Activated CD4-positive, alpha-beta T cell treated with anti-CD3 and anti-CD28 coated beads for 36 hours (primary cell): Measurements from ENCODE around the gene WDFY2. TPM values are rescaled to one million over a fixed set of nuclear protein-coding genes. Genes with fewer than 3 reads are reported as not detected.
A peak's percentile ranks its signal among the peaks of the same experiment; 100 is the strongest.
"Not testable (repeated sequence)": the region's sequence is repeated elsewhere in the genome, so short reads cannot be mapped to it uniquely, and the experiment has no call there.

Source experiments
- ATAC-seq: fragments of 200-7000 bp; cut with Tn5 transposase; one replicate; pipeline ENCODE4 v1.10.0; 2021; ENCODE audit warnings: mild to moderate bottlenecking, moderate library complexity
- CTCF ChIA-PET: fragments of 350-600 bp; sonication (Branson Sonifier 250); formaldehyde crosslinking; loops from one replicate; lab custom pipeline; 2021; ENCODE audit warnings: antibody characterized with exemption; lab: Charles Lee
- POLR2A ChIA-PET: fragments of 350-600 bp; sonication (Branson Sonifier 250); formaldehyde crosslinking; loops from one replicate; lab custom pipeline; 2021; ENCODE audit warnings: antibody characterized with exemption, inconsistent platforms; lab: Charles Lee
- DNase-seq: peaks from one replicate; pipeline ENCODE4 v3.0.0-alpha.2; 2020
- H3K27ac Mint-ChIP-seq: one replicate; pipeline ENCODE4 v1.8.0; 2021; ENCODE audit warnings: mixed read lengths
- H3K27me3 Mint-ChIP-seq: one replicate; pipeline ENCODE4 v1.8.0; 2021; ENCODE audit warnings: mixed read lengths
- H3K36me3 Mint-ChIP-seq: one replicate; pipeline ENCODE4 v1.8.0; 2021; ENCODE audit warnings: low read depth, mixed read lengths
- H3K4me1 Mint-ChIP-seq: one replicate; pipeline ENCODE4 v1.8.0; 2021; ENCODE audit warnings: mixed read lengths
- H3K4me3 Mint-ChIP-seq: one replicate; pipeline ENCODE4 v1.8.0; 2021; ENCODE audit warnings: mild to moderate bottlenecking, moderate library complexity, mixed read lengths
- H3K9me3 Mint-ChIP-seq: one replicate; pipeline ENCODE4 v1.8.0; 2021; ENCODE audit warnings: low read depth, mixed read lengths
- intact Hi-C, 2 experiments: fragments of 100-400 bp; cut with DNase I in 1 of 2; cut with micrococcal nuclease in 1 of 2; formaldehyde crosslinking; loops; one replicate each; pipeline versions ENCODE4 v1.14.2 to v1.15.1; 2022 to 2024; cut with DNase I, micrococcal nuclease
- total RNA-seq, 2 experiments: library from RNA; stranded (reverse); gene quantifications; one replicate each; pipeline ENCODE4 v1.2.3, GENCODE V29; 2021

WDFY2 gene, protein sequence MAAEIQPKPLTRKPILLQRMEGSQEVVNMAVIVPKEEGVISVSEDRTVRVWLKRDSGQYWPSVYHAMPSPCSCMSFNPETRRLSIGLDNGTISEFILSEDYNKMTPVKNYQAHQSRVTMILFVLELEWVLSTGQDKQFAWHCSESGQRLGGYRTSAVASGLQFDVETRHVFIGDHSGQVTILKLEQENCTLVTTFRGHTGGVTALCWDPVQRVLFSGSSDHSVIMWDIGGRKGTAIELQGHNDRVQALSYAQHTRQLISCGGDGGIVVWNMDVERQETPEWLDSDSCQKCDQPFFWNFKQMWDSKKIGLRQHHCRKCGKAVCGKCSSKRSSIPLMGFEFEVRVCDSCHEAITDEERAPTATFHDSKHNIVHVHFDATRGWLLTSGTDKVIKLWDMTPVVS
- 1 to 10 TPM; 7.4 to 9.5 TPM for total RNA-seq

DNA sequence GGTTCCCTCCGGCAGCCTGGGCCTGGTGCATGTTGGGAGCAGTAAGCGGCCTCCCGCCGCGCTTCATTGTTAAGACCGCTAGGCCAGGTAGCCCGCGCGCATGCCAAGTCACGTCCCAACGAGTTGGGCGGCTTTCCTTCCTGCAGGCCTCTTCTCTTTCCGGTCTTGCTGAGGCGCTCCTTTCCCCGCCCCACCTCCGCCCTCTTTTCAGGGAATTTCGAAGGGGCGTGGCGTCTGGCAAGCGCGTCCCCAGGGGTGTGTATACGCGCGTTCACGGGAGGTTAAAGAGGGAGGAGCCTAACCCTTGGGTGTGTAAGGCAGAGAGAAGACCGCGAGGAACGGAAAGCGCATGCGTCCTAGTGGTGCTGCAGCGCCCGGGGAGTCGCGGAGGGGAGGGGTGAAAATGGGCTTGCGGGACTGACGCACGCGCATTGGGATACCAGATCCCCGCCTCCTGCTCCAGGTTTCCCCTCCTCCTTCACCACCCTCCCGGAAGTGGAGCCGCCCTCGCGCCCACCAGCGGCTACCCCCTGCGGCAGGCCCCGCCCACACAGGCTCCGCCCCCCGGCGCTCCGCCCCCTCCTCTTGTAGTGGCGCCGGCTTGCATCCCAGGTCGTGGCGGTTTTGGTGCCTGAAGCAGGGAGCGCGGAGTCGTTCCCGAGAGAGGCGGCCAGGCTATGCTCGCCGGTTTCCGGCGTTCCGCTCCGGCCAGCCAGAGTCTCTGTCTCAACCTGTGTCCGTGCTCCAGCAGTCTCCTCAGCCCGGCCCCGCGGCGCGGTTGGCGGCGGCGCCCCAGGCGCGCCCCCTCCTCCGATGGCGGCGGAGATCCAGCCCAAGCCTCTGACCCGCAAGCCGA, at the start of gene WDFY2:
Gene WDFY2 (plus strand): TSS at position 588 of the 856 bp plus-strand sequence. CDS start 226 bp downstream, at position 814.
- Mint-ChIP-seq H3K27me3 (no peaks in the 10 kb centered on the region), H3K9me3 (no peaks in the 10 kb centered on the region), H3K27ac (peak within 1 kb of the TSS; percentile 95), H3K36me3 (peaks cover 2% of the 10 kb centered on the region), H3K4me3 (peak within 1 kb of the TSS; percentile 89), H3K4me1 (peaks cover 37% of the 10 kb centered on the region)
- CTCF ChIA-PET: no interaction called here
- intact Hi-C loops: loop anchor here (1.0 to 10.0 kb wide), 14 partner anchors 30 to 1791 kb away; partner anchors contain the start of genes ALG11 (in 2 of the 2), INTS6 (in 2 of the 2), CKAP2 (in 1 of the 2) and KPNA3 (in 1 of the 2)
- DNase-seq (peak; percentile 100), ATAC-seq (peak; percentile 88)
- POLR2A ChIA-PET: interaction anchor here (0.8 to 1.9 kb wide), 4 partner anchors 61 to 181 kb away, joined by 3 to 46 read pairs (median 10); partner anchors contain the start of gene INTS6

DNA sequence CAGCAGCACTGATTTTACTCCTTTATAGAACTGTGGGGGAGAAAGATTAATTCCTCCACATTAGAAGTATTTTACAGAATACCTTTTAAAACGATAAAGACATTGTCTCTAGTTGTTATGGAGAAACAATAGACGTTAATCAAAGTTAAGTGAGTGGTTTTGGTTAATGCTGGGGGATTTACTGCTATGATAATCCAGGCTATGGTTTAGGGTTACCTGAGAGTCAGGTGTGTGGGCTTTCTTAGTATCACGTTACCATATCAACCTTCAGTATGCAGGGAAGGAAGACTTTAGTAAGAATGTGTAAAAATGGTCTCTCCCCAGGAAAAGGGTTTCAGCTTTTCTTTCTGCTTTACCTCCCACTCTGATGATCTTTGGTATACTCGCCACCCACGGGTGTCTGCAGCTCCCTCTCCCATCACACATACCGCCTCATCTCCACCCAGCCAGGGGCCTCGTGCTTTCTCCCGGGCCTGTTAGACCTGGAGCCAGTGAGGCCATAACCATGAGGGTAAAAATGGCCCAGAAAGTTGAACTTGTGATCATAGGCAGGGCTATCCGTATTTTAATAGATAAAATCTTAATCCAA, 45.6 kb upstream of the WDFY2 start:
- H3K4me3 Mint-ChIP-seq: no peak overlapping the region
- DNase-seq (no peak), ATAC-seq (no peak)
- intact Hi-C loops: no loop called here
- H3K4me1 Mint-ChIP-seq: peaks cover 25% of the 10 kb centered on the region
- no peaks in the 10 kb centered on the region for H3K9me3 Mint-ChIP-seq
- POLR2A ChIA-PET: no interaction called here
- CTCF ChIA-PET: interaction anchor here (0.7 to 0.8 kb wide), 2 partner anchors 93 to 119 kb away, joined by 3 read pairs; no protein-coding TSS in a partner anchor
- H3K27me3 Mint-ChIP-seq: no peaks in the 10 kb centered on the region
- no peaks in the 10 kb centered on the region for H3K36me3 Mint-ChIP-seq
- H3K27ac Mint-ChIP-seq: no peak overlapping the region

DNA sequence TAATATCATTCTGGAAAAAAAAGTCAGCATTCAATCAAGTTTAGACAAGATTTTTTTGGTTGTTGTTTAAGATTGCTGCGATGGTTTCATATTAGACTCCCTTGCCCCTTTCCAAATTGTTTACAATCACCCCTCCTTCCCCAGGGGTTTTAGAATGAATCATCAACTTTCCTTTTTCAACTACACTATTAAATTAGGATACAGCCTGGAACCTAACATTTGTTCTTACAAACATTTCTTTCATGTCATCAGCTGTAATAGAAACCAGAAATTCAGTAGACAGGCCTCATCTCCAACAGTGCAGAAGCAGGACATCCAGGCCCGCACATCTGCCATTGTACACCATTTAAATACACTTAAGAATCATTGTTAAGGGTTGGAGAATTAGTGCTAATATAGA, 44.4 kb upstream of the WDFY2 start:
- H3K4me3 Mint-ChIP-seq: no peak overlapping the region
- POLR2A ChIA-PET: no interaction called here
- peaks cover 13% of the 10 kb centered on the region for H3K4me1 Mint-ChIP-seq
- no peak for DNase-seq
- intact Hi-C loops: no loop called here
- CTCF ChIA-PET: interaction anchor here (0.8 to 1.1 kb wide), 3 partner anchors 12 to 257 kb away, joined by 3 to 5 read pairs (median 3); no protein-coding TSS in a partner anchor
- H3K27me3 Mint-ChIP-seq: no peaks in the 10 kb centered on the region
- H3K27ac Mint-ChIP-seq: no peak overlapping the region
- H3K9me3 Mint-ChIP-seq: no peaks in the 10 kb centered on the region
- H3K36me3 Mint-ChIP-seq: no peaks in the 10 kb centered on the region
- ATAC-seq: no peak

DNA sequence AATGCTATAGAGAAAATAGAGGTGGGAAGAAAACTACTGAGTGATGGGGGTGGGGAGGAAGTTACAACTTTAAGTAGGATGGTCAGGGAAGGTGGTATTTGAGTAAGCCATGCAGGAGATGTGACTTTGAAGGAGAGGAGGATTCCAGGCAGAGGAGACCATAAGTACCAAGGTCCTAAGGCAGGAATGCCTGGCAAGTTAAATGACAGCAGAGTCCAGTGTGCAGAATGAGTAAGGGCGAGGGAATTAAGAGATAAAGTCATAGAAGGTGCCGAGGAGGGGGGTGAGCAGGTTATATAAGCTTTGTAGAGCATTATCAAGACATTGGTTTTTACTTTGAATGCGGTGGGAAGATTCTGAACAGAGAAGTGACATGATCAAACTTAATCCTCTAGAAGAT, 43.2 kb upstream of the WDFY2 start:
- Mint-ChIP-seq H3K4me1 (peaks cover 9% of the 10 kb centered on the region), H3K27me3 (no peaks in the 10 kb centered on the region), H3K4me3 (no peak overlapping the region), H3K9me3 (no peaks in the 10 kb centered on the region), H3K36me3 (no peaks in the 10 kb centered on the region), H3K27ac (no peak overlapping the region)
- no peak for DNase-seq
- ATAC-seq: no peak
- CTCF ChIA-PET: interaction anchor here (0.5 to 1.0 kb wide), 3 partner anchors 80 to 256 kb away, joined by 3 to 5 read pairs (median 5); no protein-coding TSS in a partner anchor
- intact Hi-C loops: no loop called here
- POLR2A ChIA-PET: no interaction called here

DNA sequence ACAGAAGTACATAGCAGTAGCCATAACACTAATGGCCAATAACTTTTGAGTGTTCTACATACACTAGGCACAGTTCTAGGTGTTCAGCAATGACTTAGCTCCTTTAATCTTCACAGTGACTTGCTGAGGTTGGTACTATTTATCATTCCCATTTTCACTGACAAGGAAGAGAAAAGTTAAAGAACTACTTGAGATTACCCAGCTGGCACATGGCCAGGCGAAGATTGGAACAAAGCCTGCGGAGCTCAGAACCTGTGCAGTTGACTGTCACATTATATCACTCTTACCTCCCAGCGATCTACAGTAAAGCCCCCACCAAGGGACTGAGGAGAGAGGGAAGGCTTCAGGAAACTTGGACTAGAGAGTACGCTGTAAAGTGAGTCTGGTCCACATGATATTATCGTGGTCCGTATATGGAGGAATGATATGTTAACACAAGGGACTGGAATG, 42.4 kb upstream of the WDFY2 start:
- ChIA-PET CTCF (no interaction called here), POLR2A (no interaction called here)
- Mint-ChIP-seq H3K4me1 (peaks cover 9% of the 10 kb centered on the region), H3K27ac (no peak overlapping the region), H3K36me3 (no peaks in the 10 kb centered on the region), H3K27me3 (no peaks in the 10 kb centered on the region), H3K4me3 (no peak overlapping the region), H3K9me3 (no peaks in the 10 kb centered on the region)
- ATAC-seq (no peak), DNase-seq (no peak)
- intact Hi-C loops: no loop called here

DNA sequence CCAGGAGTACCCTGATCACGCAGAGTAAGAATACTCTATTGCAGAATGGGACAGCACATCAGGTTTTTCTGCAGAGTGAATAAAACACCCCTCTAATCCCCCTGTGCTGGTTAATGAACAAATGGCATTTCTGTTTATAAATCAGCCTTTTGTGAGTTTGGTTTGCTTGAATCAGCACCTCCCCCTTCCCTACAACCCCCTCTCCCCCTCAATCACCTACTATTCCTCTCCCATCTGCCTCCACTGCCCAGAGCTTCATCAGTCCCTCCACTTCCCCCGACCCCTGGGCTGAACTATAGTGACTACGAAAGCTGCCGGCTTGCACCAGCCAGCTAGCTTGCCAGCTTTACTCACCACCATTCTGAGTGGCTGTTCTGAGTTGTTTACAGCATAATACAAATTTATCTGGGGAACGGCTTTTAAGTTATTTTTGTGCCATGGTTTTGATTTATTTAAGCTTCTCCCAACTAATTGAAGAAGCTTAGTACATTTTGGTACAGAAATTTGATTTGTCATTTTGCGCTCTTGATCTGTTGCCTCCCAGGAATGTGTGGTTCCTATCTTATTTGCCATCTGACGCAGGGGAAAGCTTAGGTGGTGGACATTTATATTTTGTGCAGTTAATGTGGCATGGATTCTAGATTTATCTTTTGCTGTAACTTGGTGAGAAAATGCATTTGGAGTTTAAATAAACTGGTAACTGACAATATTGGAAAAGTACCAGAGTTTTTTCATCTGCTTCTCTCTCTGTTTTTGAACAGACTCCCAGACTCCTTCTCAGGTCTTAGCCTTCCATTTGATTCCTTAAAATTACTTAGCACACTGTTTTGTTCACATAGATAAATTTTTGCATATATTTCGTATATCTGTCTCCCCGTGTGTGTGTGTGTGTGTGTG, 41.7 kb upstream of the WDFY2 start:
- Mint-ChIP-seq H3K4me1 (peaks cover 9% of the 10 kb centered on the region), H3K36me3 (no peaks in the 10 kb centered on the region), H3K4me3 (no peak overlapping the region), H3K27me3 (no peaks in the 10 kb centered on the region), H3K9me3 (no peaks in the 10 kb centered on the region), H3K27ac (no peak overlapping the region)
- DNase-seq (no peak), ATAC-seq (no peak)
- ChIA-PET CTCF (no interaction called here), POLR2A (no interaction called here)
- intact Hi-C loops: no loop called here

DNA sequence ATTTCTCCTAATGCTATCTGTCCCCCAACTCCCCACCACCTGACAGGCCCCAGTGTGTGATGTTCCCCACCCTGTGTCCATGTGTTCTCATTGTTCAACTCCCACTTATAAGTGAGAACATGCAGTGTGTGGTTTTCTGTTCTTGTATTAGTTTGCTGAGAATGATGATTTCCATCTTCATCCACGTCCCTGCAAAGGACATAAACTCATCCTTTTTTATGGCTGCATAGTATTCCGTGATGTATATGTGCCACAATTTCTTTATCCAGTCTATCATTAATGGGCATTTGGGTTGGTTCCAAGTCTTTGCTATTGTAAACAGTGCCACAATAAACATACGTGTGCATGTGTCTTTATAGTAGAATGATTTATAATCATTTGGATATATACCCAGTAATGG, 38.8 kb upstream of the WDFY2 start:
- H3K36me3 Mint-ChIP-seq, POLR2A ChIA-PET, intact Hi-C loops, DNase-seq, H3K4me1 Mint-ChIP-seq, H3K27ac Mint-ChIP-seq, H3K4me3 Mint-ChIP-seq, ATAC-seq, H3K9me3 Mint-ChIP-seq, CTCF ChIA-PET, H3K27me3 Mint-ChIP-seq: not testable (repeated sequence)

DNA sequence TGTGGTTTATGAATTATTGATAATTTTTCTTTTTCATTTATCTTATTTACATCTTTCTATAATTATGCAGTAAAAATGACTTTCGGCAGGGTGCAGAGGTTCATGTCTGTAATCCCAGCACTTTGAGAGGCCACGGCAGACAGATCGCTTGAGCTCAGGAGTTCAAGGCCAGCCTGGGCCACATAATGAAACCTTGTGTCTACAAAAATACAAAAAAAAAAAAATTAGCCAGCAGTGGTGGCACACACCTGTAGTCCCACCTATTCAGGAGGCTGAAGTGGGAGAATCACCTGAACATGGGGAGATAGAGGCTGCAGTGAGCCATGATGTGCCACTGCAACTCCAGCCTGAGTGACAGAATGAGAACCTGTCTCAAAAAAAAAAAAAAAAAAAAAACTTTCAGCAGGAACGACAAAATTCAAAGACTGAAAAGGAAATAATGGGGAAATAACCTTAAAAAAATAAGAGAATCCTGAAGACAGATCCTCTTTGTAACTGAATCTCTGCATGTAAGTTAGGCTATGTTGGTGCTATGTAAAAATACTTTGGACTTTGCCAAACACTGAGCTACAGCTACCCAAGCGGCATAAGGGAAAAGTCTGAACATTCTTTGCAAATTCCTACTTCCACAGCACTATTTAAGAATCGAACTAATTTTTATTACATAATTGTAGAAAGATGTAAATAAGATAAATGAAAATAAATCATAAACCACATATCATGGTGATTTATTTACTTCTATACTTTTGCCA, 36.7 kb upstream of the WDFY2 start:
- Mint-ChIP-seq H3K27ac (no peak overlapping the region), H3K36me3 (no peaks in the 10 kb centered on the region), H3K27me3 (no peaks in the 10 kb centered on the region), H3K9me3 (no peaks in the 10 kb centered on the region), H3K4me3 (no peak overlapping the region), H3K4me1 (peaks cover 7% of the 10 kb centered on the region)
- intact Hi-C loops: no loop called here
- no peak for ATAC-seq
- CTCF ChIA-PET: interaction anchor here (0.7 kb wide), 1 partner anchor 37 kb away, joined by 3 read pairs; no protein-coding TSS in a partner anchor
- POLR2A ChIA-PET: no interaction called here
- no peak for DNase-seq

DNA sequence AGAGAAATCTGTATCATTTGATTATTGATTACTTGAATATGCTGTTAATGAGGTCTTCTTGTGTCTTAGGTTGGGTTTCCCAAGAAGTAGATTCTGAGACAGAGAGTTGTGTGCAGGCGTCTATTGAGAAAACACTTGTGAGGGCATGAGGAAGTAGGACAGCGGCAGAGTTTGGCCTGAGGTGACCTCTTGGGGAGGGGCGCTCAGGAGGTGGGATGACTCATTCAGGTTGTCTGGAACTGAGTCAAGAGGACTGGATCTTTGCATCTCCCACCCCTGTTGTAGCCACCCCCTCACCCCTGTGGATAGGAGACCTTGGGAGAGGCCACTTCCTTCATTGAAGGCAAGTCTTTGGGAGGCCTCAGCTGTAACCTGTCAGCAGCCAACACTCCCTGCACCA, 35.2 kb upstream of the WDFY2 start:
- Mint-ChIP-seq H3K36me3 (no peaks in the 10 kb centered on the region), H3K4me1 (peaks cover 7% of the 10 kb centered on the region), H3K27ac (no peak overlapping the region), H3K27me3 (no peaks in the 10 kb centered on the region), H3K9me3 (no peaks in the 10 kb centered on the region), H3K4me3 (no peak overlapping the region)
- DNase-seq (no peak), ATAC-seq (peak; percentile 39)
- ChIA-PET CTCF (interaction anchor here (0.6 kb wide), 1 partner anchor 95 kb away, joined by 3 read pairs; no protein-coding TSS in a partner anchor), POLR2A (no interaction called here)
- intact Hi-C loops: no loop called here

DNA sequence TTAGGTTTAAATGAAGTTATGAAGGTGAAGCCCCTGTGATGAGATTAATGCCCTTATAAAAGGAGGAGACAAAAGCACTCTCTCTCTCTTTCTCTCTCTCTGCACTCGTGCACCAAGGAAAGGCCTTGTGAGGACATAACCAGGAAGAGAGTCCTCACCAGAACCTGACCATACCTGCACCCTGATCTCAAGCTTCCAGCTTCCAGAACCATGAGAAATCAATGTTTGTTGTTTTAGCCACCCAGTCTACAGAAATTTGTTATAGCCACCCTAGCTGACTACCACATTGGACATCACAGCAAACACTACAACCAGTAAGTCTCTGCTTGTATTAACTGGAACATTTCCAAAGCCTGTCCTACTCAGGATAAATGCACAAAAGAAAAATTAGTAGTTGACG, 34.7 kb upstream of the WDFY2 start:
- H3K36me3 Mint-ChIP-seq: no peaks in the 10 kb centered on the region
- H3K4me1 Mint-ChIP-seq: peaks cover 7% of the 10 kb centered on the region
- DNase-seq (no peak), ATAC-seq (no peak)
- CTCF ChIA-PET: interaction anchor here (0.6 kb wide), 1 partner anchor 95 kb away, joined by 3 read pairs; no protein-coding TSS in a partner anchor
- no peak overlapping the region for H3K4me3 Mint-ChIP-seq
- no peaks in the 10 kb centered on the region for H3K27me3 Mint-ChIP-seq
- no peaks in the 10 kb centered on the region for H3K9me3 Mint-ChIP-seq
- H3K27ac Mint-ChIP-seq: no peak overlapping the region
- POLR2A ChIA-PET: no interaction called here
- intact Hi-C loops: no loop called here
